Tibial artery (tissue), 4 donors: Measurements from ENCODE around the gene SEC14L5.
"Not testable (repeated sequence)": the region's sequence is repeated elsewhere in the genome, so short reads cannot be mapped to it uniquely, and the experiment has no call there.

ENCODE experiments used
- DNase-seq, 2 donors: peaks; one replicate each; pipeline ENCODE4 v3.0.0-alpha.2; 2019
- H3K27ac ChIP-seq, 2 donors: fragments of 200-600 bp; sonication (generic) in 1 of 2; 1 replicate in 1 of 2; 2 replicates in 1 of 2; pipeline ENCODE4 v1.5.1; 2018 to 2019; ENCODE audit warnings: mild to moderate bottlenecking in 1 of 2
- H3K27me3 ChIP-seq, 2 donors: fragments of 200-600 bp; sonication (generic) in 1 of 2; one replicate each; pipeline versions ENCODE4 v1.5.1 to v1.6.0; 2016 to 2019
- H3K36me3 ChIP-seq, 3 donors: fragments of 200-600 bp; sonication (generic) in 2 of 3; one replicate each; pipeline ENCODE4 v1.5.1; 2016 to 2019; ENCODE audit warnings: mild to moderate bottlenecking in 2 of 3
- H3K4me1 ChIP-seq, 4 donors: fragments of 200-600 bp; sonication (generic) in 2 of 4; 1 replicate in 3 of 4; 2 replicates in 1 of 4; pipeline ENCODE4 v1.5.1; 2016 to 2019
- H3K4me3 ChIP-seq, 2 donors: fragments of 200-600 bp; sonication (generic) in 1 of 2; 1 replicate in 1 of 2; 2 replicates in 1 of 2; pipeline ENCODE4 v1.5.1; 2018 to 2019; ENCODE audit warnings: mild to moderate bottlenecking in 2 of 2
- H3K9me3 ChIP-seq, 3 donors: fragments of 200-600 bp; sonication (generic) in 1 of 3; one replicate each; pipeline ENCODE4 v1.5.1; 2016 to 2019
- intact Hi-C: fragments of 100-400 bp; cut with DNase I; formaldehyde crosslinking; loops from one replicate; pipeline ENCODE4 v1.15.0; 2023; ENCODE audit warnings: low total_unique reads
- TF ChIP-seq, protein P1 (sequence below), 2 experiments: fragments of 200-600 bp in 1 of 2; fragments of 450-650 bp in 1 of 2; IDR thresholded peaks; one replicate each; pipeline ENCODE4 v1.5.1; 2017 to 2019; ENCODE audit warnings: antibody characterized with exemption in 2 of 2, mild to moderate bottlenecking in 1 of 2, moderate library complexity in 1 of 2

The SEC14L5 gene

DNA sequence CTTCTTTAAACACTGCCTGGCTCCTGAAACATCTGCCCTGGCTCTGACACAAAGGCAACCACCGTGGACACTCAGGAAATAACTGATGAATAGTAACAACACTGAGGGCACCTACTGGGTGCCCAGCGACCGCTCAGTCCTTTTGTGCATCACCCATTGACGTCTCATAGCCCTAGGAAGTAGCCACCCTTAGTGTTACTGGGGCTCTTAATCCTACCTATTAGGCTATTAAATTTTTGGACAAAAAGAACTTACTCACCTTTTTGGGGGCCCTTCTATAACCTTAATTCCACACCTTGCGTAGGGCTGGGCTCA, 32.9 kb upstream of the SEC14L5 start:
- intact Hi-C loops: no loop called here
- H3K9me3 ChIP-seq: peaks cover 0 to 22% (median 7%) of the 10 kb centered on the region in 3 donors
- DNase-seq: no peak
- no peak overlapping the region for H3K4me3 ChIP-seq
- peaks cover 0 to 20% (median 0%) of the 10 kb centered on the region in 4 donors for H3K4me1 ChIP-seq
- TF ChIP-seq, protein P1, sequence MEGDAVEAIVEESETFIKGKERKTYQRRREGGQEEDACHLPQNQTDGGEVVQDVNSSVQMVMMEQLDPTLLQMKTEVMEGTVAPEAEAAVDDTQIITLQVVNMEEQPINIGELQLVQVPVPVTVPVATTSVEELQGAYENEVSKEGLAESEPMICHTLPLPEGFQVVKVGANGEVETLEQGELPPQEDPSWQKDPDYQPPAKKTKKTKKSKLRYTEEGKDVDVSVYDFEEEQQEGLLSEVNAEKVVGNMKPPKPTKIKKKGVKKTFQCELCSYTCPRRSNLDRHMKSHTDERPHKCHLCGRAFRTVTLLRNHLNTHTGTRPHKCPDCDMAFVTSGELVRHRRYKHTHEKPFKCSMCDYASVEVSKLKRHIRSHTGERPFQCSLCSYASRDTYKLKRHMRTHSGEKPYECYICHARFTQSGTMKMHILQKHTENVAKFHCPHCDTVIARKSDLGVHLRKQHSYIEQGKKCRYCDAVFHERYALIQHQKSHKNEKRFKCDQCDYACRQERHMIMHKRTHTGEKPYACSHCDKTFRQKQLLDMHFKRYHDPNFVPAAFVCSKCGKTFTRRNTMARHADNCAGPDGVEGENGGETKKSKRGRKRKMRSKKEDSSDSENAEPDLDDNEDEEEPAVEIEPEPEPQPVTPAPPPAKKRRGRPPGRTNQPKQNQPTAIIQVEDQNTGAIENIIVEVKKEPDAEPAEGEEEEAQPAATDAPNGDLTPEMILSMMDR (IDR thresholded peaks at IDR 0.05): no peak
- H3K27ac ChIP-seq: no peak overlapping the region
- H3K36me3 ChIP-seq: peaks cover 5 to 14% (median 6%) of the 10 kb centered on the region in 3 donors
- H3K27me3 ChIP-seq: peaks cover 0 to 9% of the 10 kb centered on the region in 2 donors

DNA sequence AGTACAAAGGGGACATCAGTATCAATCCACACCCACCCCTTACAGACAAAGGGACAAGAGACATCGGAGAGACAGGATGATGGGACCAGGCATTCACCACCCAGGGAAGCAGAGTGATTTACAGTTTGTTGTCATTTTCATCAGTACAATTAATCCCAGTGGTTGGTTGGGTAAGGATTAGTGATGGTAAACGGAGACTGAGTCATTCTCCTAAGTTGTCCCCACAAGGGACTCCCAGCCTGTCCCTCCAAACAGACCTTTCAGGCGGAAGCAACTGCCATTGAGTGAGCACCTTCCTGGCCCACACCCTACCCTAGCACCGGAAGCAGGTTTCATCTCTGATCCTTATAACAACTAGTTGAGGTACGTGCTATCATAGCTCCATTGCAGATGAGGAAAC, 32.3 kb upstream of the SEC14L5 start:
- TF ChIP-seq, protein P1 (IDR thresholded peaks at IDR 0.05): no peak

DNA sequence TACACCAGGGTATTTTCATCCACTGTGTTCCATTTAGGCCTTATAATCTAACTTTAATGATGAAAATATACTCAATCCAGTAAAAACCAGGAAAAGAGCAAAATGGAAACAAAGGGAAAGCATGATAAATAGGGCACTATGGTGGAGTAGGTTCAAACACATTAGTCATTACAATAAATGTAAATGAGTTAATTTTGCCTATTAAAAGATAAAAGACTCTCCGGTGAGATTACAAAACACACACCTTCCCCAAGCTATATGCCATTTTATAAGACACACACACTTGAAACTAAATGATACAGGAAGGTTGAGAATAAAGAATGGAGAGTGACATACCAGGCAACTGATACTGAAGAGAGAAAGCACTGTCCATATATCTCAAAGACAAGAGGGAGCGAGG, 31.2 kb upstream of the SEC14L5 start:
- peaks cover 5 to 20% (median 6%) of the 10 kb centered on the region in 3 donors for H3K36me3 ChIP-seq
- H3K27ac ChIP-seq: no peak overlapping the region
- intact Hi-C loops: no loop called here
- TF ChIP-seq, protein P1 (IDR thresholded peaks at IDR 0.05): no peak
- no peak overlapping the region for H3K4me3 ChIP-seq
- no peak for DNase-seq
- peaks cover 0 to 20% (median 0%) of the 10 kb centered on the region in 4 donors for H3K4me1 ChIP-seq
- H3K27me3 ChIP-seq: peaks cover 0 to 5% of the 10 kb centered on the region in 2 donors
- peaks cover 0 to 22% (median 7%) of the 10 kb centered on the region in 3 donors for H3K9me3 ChIP-seq

More for the DNA sequence above, 32.3 kb upstream of the SEC14L5 start:
- H3K27ac ChIP-seq: no peak overlapping the region
- peaks cover 0 to 22% (median 7%) of the 10 kb centered on the region in 3 donors for H3K9me3 ChIP-seq
- intact Hi-C loops: no loop called here
- H3K4me1 ChIP-seq: peaks cover 0 to 20% (median 0%) of the 10 kb centered on the region in 4 donors
- H3K36me3 ChIP-seq: peaks cover 5 to 14% (median 6%) of the 10 kb centered on the region in 3 donors
- DNase-seq: no peak
- peaks cover 0 to 9% of the 10 kb centered on the region in 2 donors for H3K27me3 ChIP-seq
- no peak overlapping the region for H3K4me3 ChIP-seq

DNA sequence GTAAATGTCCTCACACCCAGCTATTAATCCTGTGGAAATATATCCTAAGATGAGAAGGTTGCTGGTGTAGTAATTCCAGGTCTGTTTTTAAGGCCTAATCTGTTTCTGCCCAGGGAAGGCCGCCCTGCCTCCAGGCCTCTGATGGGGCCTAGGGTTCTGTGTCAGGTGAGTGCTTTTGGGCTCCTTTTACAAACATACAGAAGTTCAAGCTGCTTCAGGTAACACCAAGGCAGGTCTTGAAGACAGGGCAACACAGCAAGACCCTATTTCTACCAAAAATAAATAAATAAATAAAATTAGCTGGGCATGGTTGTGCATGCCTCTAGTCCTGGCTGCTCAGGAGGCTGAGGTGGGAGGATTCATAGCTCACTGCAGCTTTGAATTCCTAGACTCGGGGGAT, 30.5 kb upstream of the SEC14L5 start:
- Histone ChIP-seq H3K4me3 (no peak overlapping the region), H3K27ac (no peak overlapping the region), H3K36me3 (peaks cover 5 to 22% (median 6%) of the 10 kb centered on the region in 3 donors), H3K4me1 (peaks cover 0 to 20% (median 0%) of the 10 kb centered on the region in 4 donors), H3K27me3 (peaks cover 0 to 4% of the 10 kb centered on the region in 2 donors), H3K9me3 (peaks cover 0 to 22% (median 7%) of the 10 kb centered on the region in 3 donors)
- TF ChIP-seq, protein P1 (IDR thresholded peaks at IDR 0.05): no peak
- intact Hi-C loops: no loop called here
- no peak for DNase-seq

DNA sequence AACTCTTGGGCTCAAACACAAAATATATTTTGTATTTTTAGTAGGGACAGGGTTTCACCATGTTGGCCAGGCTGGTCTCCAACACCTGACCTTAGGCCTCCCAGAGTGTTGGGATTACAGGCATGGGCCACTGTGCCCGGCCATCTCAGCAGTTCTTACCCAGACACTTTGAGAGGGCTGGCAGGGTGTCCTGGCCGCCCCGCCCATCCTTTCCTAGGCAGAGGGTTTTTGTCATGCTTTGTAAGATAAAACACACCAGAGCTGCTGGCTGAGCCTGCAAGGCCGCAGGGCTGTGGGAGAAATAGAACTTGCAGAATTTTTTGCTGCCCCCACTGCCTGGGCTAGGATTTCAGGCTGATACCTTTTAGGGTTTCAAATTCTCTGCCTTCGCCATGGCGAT, 29.9 kb upstream of the SEC14L5 start:
- H3K9me3 ChIP-seq: peaks cover 0 to 22% (median 7%) of the 10 kb centered on the region in 3 donors
- no peak for DNase-seq
- peaks cover 5 to 22% (median 6%) of the 10 kb centered on the region in 3 donors for H3K36me3 ChIP-seq
- intact Hi-C loops: no loop called here
- H3K4me3 ChIP-seq: no peak overlapping the region
- H3K4me1 ChIP-seq: peaks cover 0 to 18% (median 0%) of the 10 kb centered on the region in 4 donors
- peaks cover 0 to 5% of the 10 kb centered on the region in 2 donors for H3K27me3 ChIP-seq
- TF ChIP-seq, protein P1 (IDR thresholded peaks at IDR 0.05): no peak
- H3K27ac ChIP-seq: no peak overlapping the region

DNA sequence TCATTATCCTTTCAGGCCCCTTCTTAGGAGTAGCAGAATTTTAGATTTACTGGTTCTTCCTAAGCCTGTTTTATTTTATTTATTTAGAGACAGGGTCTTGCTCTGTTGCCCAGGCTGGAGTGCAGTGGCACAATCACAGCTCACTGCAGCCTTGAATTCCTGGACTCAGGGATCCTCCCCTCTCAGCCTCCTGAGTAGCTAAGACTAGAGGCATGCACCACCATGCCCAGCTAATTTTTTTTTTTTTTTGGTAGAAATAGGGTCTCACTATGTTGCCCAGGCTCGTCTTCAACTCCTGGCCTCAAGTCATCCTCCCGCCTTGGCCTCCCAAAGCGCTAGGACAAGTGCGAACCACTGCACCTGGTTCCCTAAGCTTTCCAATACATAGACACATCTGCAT, 28.5 kb upstream of the SEC14L5 start:
- intact Hi-C loops, H3K4me3 ChIP-seq, DNase-seq, H3K27me3 ChIP-seq, H3K27ac ChIP-seq: not testable (repeated sequence)
- Histone ChIP-seq H3K4me1 (peaks cover 0 to 24% (median 7%) of the 10 kb centered on the region in 4 donors), H3K9me3 (peaks cover 0 to 22% (median 7%) of the 10 kb centered on the region in 3 donors), H3K36me3 (peaks cover 5 to 22% (median 6%) of the 10 kb centered on the region in 3 donors)
